ENCODE data around the gene RNF111.

DNA sequence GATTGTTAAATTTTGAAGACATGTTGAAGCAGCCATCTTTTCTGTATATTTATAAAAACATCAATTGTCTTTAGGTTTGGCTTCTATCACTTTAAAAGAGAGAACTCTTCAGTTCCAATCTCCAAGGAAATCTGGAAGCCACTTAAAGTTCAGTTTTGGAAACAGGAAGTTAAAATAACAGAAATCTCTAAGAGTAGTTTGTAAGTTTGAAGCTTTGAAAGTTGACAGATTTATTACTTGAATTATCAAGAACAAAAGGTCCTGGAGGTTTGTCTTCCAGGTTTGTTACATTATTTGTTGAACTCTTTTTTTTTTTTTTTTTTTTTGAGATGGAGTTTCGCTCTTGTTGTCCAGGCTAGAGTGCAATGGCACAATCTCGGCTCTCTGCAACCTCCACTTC is 30.0 kb downstream of the RNF111 start:
- TF ChIP-seq EZH2 (IDR thresholded peaks at IDR 0.05; ENCODE audit: low read length, unreplicated experiment) (no peak), EZH2phosphoT487 (IDR thresholded peaks at IDR 0.05; ENCODE audit: borderline replicate concordance, low read length) (no peak)
- TF ChIP-seq, protein P1, sequence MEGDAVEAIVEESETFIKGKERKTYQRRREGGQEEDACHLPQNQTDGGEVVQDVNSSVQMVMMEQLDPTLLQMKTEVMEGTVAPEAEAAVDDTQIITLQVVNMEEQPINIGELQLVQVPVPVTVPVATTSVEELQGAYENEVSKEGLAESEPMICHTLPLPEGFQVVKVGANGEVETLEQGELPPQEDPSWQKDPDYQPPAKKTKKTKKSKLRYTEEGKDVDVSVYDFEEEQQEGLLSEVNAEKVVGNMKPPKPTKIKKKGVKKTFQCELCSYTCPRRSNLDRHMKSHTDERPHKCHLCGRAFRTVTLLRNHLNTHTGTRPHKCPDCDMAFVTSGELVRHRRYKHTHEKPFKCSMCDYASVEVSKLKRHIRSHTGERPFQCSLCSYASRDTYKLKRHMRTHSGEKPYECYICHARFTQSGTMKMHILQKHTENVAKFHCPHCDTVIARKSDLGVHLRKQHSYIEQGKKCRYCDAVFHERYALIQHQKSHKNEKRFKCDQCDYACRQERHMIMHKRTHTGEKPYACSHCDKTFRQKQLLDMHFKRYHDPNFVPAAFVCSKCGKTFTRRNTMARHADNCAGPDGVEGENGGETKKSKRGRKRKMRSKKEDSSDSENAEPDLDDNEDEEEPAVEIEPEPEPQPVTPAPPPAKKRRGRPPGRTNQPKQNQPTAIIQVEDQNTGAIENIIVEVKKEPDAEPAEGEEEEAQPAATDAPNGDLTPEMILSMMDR (conservative IDR thresholded peaks at IDR 0.05; ENCODE audit: low read depth, low read length) = no peak
